Neural progenitor cell (in vitro differentiated cells): ENCODE results near the gene FGFR3.

Experiments
- CTCF ChIP-seq: fragments of 200-600 bp; sonication (generic); IDR thresholded peaks from 2 replicates; pipeline ENCODE4 v1.5.1; 2017; ENCODE audit warnings: antibody characterized with exemption, mild to moderate bottlenecking
- EZH2phosphoT487 ChIP-seq: fragments of 200-600 bp; sonication (generic); IDR thresholded peaks from 2 replicates; pipeline ENCODE4 v1.6.1; 2017; ENCODE audit warnings: antibody characterized with exemption

- no peak for TF ChIP-seq CTCF
- TF ChIP-seq EZH2phosphoT487 = no peak
These were observed 27.6 kb upstream of the FGFR3 start for GRCh38 chr4:1765409-1766072.
